Mesenchymal stem cell (in vitro differentiated cells and primary cell): ENCODE data around the gene IFNE.

Source experiments
- DNase-seq: peaks from one replicate; pipeline ENCODE4 v3.0.0-alpha.2; 2013
- H2AFZ ChIP-seq: one replicate; pipeline ENCODE4 v1.6.1; 2013; ENCODE audit warnings: low read depth, mild to moderate bottlenecking, control low read depth, inconsistent platforms, low read length, moderate library complexity
- H2AK5ac ChIP-seq: 2 replicates; pipeline ENCODE4 v1.6.1; 2013; ENCODE audit warnings: low read length, moderate library complexity, mild to moderate bottlenecking, inconsistent platforms; ENCODE audit not compliant: severe bottlenecking
- H2BK120ac ChIP-seq: one replicate; pipeline ENCODE4 v1.6.1; 2013; ENCODE audit warnings: low read depth, mild to moderate bottlenecking, inconsistent platforms, low read length, moderate library complexity
- H2BK12ac ChIP-seq, 2 experiments: one replicate each; pipeline ENCODE4 v1.6.1; 2013; ENCODE audit warnings: inconsistent platforms in 2 of 2, low read length in 2 of 2, mild to moderate bottlenecking in 2 of 2, moderate library complexity in 2 of 2, control low read depth in 1 of 2
- H2BK15ac ChIP-seq: one replicate; pipeline ENCODE4 v1.6.1; 2013; ENCODE audit warnings: mild to moderate bottlenecking, low read depth, inconsistent platforms; ENCODE audit not compliant: poor library complexity, severe bottlenecking
- H2BK5ac ChIP-seq: 2 replicates; pipeline ENCODE4 v1.6.1; 2013; ENCODE audit warnings: low read depth, mild to moderate bottlenecking, low read length, control low read depth, inconsistent platforms; ENCODE audit not compliant: poor library complexity, severe bottlenecking
- H3K14ac ChIP-seq, 2 experiments: one replicate each; pipeline ENCODE4 v1.6.1; 2013; ENCODE audit warnings: inconsistent platforms in 2 of 2, low read length in 2 of 2, control low read depth in 1 of 2, mild to moderate bottlenecking in 1 of 2, moderate library complexity in 1 of 2
- H3K18ac ChIP-seq, 2 experiments: one replicate each; pipeline ENCODE4 v1.6.1; 2013; ENCODE audit warnings: inconsistent platforms in 2 of 2, low read length in 2 of 2, control low read depth in 1 of 2, low read depth in 1 of 2, mild to moderate bottlenecking in 1 of 2
- H3K23ac ChIP-seq, 2 experiments: one replicate each; pipeline ENCODE4 v1.6.1; 2013; ENCODE audit warnings: inconsistent platforms in 2 of 2, low read length in 2 of 2, mild to moderate bottlenecking in 2 of 2, moderate library complexity in 2 of 2, control low read depth in 1 of 2
- H3K27ac ChIP-seq: 2 replicates; pipeline ENCODE4 v1.5.1; 2013; ENCODE audit warnings: mild to moderate bottlenecking, moderate library complexity, low read length, control low read depth, inconsistent platforms; ENCODE audit not compliant: poor library complexity, severe bottlenecking
- H3K27me3 ChIP-seq, 2 experiments: 2 replicates each; pipeline versions ENCODE4 v1.6.1 to v1.7.0; 2013; ENCODE audit warnings: low read length in 2 of 2, mild to moderate bottlenecking in 2 of 2, moderate library complexity in 2 of 2, control low read depth in 1 of 2, inconsistent platforms in 1 of 2; ENCODE audit not compliant: control insufficient read depth in 1 of 2, insufficient read depth in 1 of 2
- H3K36me3 ChIP-seq, 2 experiments: 2 replicates each; pipeline versions ENCODE4 v1.6.1 to v1.7.0; 2013; ENCODE audit warnings: low read length in 2 of 2, control low read depth in 1 of 2, inconsistent platforms in 1 of 2, low read depth in 1 of 2, mild to moderate bottlenecking in 1 of 2; ENCODE audit not compliant: insufficient read depth in 2 of 2, control insufficient read depth in 1 of 2
- H3K4ac ChIP-seq, 2 experiments: one replicate each; pipeline ENCODE4 v1.6.1; 2013; ENCODE audit warnings: inconsistent platforms in 2 of 2, low read length in 2 of 2, mild to moderate bottlenecking in 2 of 2, moderate library complexity in 2 of 2, control low read depth in 1 of 2, low read depth in 1 of 2
- H3K4me1 ChIP-seq: 2 replicates; pipeline ENCODE4 v1.6.1; 2013; ENCODE audit warnings: low read depth, low read length, control low read depth; ENCODE audit not compliant: control insufficient read depth, insufficient read depth
- H3K4me2 ChIP-seq: 2 replicates; pipeline ENCODE4 v1.6.1; 2013; ENCODE audit warnings: low read length, mild to moderate bottlenecking, inconsistent platforms; ENCODE audit not compliant: poor library complexity, severe bottlenecking
- H3K4me3 ChIP-seq, 2 experiments: 2 replicates each; pipeline versions ENCODE4 v1.5.1 to v1.7.0; 2013; ENCODE audit warnings: low read length in 2 of 2, mild to moderate bottlenecking in 2 of 2, control low read depth in 1 of 2, low read depth in 1 of 2; ENCODE audit not compliant: insufficient read depth in 1 of 2
- H3K79me1 ChIP-seq: replicated peaks from 2 replicates; pipeline ENCODE4 v1.6.1; 2013; ENCODE audit warnings: mild to moderate bottlenecking, control low read depth, low read length, inconsistent platforms; ENCODE audit not compliant: poor library complexity, severe bottlenecking
- H3K9ac ChIP-seq: 2 replicates; pipeline ENCODE4 v1.7.0; 2013; ENCODE audit warnings: mild to moderate bottlenecking, low read length, moderate library complexity
- H3K9me3 ChIP-seq: 2 replicates; pipeline ENCODE4 v1.7.0; 2013; ENCODE audit warnings: mild to moderate bottlenecking, low read length; ENCODE audit not compliant: control insufficient read depth
- H4K8ac ChIP-seq: one replicate; pipeline ENCODE4 v1.6.1; 2013; ENCODE audit warnings: inconsistent platforms, mild to moderate bottlenecking, low read length, moderate library complexity
- H4K91ac ChIP-seq: one replicate; pipeline ENCODE4 v1.6.1; 2013; ENCODE audit warnings: mild to moderate bottlenecking, low read length, inconsistent platforms
- WGBS: methylation state at CpG from one replicate; pipeline ENCODE4 v1.1.7; 2013; ENCODE audit warnings: mixed read lengths; 5-methylcytosine and 5-hydroxymethylcytosine counted together

IFNE gene

DNA sequence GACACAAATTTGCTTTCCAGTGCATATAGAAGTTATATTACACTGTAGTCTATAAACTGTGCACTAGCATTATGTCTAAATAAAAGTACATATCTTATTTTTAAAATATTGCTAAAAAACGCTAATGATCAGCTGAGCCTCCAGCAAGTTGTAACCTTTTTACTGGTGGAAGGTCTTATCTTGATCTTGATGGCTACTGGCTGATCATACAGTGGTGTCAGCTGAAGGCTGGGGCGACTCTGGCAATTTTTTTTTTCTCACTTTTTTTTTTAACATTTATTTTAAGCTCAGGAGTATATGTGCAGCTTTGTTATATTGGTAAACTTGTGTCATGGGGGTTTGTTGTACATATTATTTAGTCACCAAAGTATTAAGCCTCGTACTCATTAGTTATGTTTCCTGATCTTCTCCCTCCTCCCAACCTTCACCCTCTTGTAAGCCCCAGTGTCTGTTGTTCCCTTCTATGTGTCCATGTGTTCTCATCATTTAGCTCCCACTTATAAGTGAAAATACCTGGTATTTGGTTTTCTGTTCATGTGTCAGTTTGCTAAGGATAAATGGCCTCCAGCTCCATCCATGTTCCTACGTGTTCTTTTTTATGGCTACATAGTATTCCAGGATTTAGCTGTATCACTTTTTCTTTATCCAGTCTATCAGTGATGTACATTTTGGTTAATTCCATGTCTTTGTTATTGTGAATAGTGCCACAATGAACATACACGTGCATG lies 38.6 kb upstream of the IFNE start:
- H2BK5ac ChIP-seq = no peak overlapping the region
- no peak overlapping the region for H2BK15ac ChIP-seq
- no peak overlapping the region for H2BK120ac ChIP-seq
- no peak overlapping the region for H3K27ac ChIP-seq
- no peak for DNase-seq
- WGBS = 100% methylated on average over 1 of the region's 5 CpGs
- no peak overlapping the region for H3K9ac ChIP-seq
- H3K36me3 ChIP-seq = peaks cover 0 to 18% of the 10 kb centered on the region in 2 experiments
- H2AK5ac ChIP-seq = no peak overlapping the region
- H3K4me1 ChIP-seq = no peaks in the 10 kb centered on the region
- no peak overlapping the region for H4K91ac ChIP-seq
- no peak overlapping the region for H3K4me2 ChIP-seq
- H3K79me1 ChIP-seq = peaks cover 19% of the 10 kb centered on the region
- H3K4me3 ChIP-seq = no peak overlapping the region
- H3K27me3 ChIP-seq = no peaks in the 10 kb centered on the region
- no peak overlapping the region for H3K14ac ChIP-seq
- no peak overlapping the region for H3K18ac ChIP-seq
- no peak overlapping the region for H2BK12ac ChIP-seq
- no peaks in the 10 kb centered on the region for H3K9me3 ChIP-seq
- H3K23ac ChIP-seq = no peak overlapping the region
- H4K8ac ChIP-seq = no peak overlapping the region
- H2AFZ ChIP-seq = no peak overlapping the region
- no peak overlapping the region for H3K4ac ChIP-seq

DNA sequence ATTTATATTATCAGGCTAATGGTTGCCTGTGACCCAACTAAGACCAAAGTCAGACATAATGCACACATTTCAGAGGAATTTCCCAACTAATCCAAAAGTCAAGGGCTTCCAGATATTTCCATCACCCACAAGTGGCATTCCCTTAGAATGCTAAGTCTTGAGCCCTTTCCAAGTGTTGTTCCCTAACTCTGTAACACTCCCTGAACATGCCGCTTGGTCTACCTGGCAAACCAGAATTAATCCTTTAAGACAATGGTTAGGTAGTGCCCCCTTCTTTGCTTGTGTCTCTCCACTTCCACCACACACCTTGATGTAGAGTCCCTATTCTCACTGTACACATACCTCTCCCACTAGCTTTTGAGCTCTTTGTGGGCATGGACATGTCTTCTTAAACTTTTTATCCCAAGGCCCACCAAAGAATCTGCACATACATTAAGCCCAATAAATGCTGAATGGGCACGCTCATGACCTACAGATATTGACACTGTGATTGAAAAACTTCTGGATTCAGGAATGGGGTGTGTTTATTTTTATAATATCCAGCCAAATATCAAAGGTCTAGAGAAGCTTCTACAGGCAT lies 37.8 kb upstream of the IFNE start:
- 100% methylated on average over 1 of the region's 2 CpGs for WGBS
- Histone ChIP-seq H3K36me3 (peaks cover 0 to 15% of the 10 kb centered on the region in 2 experiments), H3K9ac (no peak overlapping the region), H3K4ac (no peak overlapping the region), H3K79me1 (peaks cover 19% of the 10 kb centered on the region), H3K18ac (no peak overlapping the region), H3K23ac (no peak overlapping the region), H2BK15ac (no peak overlapping the region), H4K91ac (no peak overlapping the region), H2BK5ac (no peak overlapping the region), H2BK120ac (no peak overlapping the region), H3K27me3 (no peaks in the 10 kb centered on the region), H2AFZ (no peak overlapping the region), H2AK5ac (no peak overlapping the region), H3K27ac (no peak overlapping the region), H3K14ac (no peak overlapping the region), H3K4me2 (no peak overlapping the region), H3K4me1 (no peaks in the 10 kb centered on the region), H4K8ac (no peak overlapping the region), H2BK12ac (no peak overlapping the region), H3K4me3 (no peak overlapping the region), H3K9me3 (no peaks in the 10 kb centered on the region)
- DNase-seq = no peak

DNA sequence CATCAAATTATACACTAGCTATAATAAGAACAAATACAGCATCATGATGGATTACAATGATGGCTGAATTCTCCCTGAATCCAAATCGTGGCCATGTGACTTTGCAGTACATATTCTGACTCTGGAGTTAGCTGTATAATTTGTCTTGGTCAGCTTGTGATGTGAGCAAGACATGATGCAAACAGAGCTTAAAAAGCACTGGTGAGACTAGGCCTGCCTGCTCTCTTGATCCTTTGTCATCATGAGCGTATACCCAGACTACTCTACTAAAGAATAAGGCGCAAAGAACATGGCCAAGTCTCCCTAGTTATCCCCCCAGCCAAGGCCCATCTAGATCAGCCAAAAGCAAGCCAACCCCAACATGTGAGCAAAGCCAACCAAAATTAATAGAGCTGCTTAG lies 34.7 kb upstream of the IFNE start:
- H3K4me3 ChIP-seq = no peak overlapping the region
- no peak overlapping the region for H2BK5ac ChIP-seq
- no peak overlapping the region for H2AK5ac ChIP-seq
- no peak overlapping the region for H2BK15ac ChIP-seq
- no peak overlapping the region for H3K9ac ChIP-seq
- no peaks in the 10 kb centered on the region for H3K27me3 ChIP-seq
- H3K23ac ChIP-seq = no peak overlapping the region
- no peak overlapping the region for H2BK120ac ChIP-seq
- H3K79me1 ChIP-seq = peaks cover 21% of the 10 kb centered on the region
- WGBS = 86% methylated on average over 3 of the region's 3 CpGs
- H2AFZ ChIP-seq = no peak overlapping the region
- no peak overlapping the region for H3K27ac ChIP-seq
- H4K8ac ChIP-seq = no peak overlapping the region
- H3K14ac ChIP-seq = no peak overlapping the region
- H4K91ac ChIP-seq = no peak overlapping the region
- no peak overlapping the region for H3K4me2 ChIP-seq
- no peaks in the 10 kb centered on the region for H3K4me1 ChIP-seq
- no peak overlapping the region for H2BK12ac ChIP-seq
- no peak overlapping the region for H3K4ac ChIP-seq
- H3K9me3 ChIP-seq = no peaks in the 10 kb centered on the region
- DNase-seq = no peak
- H3K18ac ChIP-seq = no peak overlapping the region
- peaks cover 1 to 20% of the 10 kb centered on the region in 2 experiments for H3K36me3 ChIP-seq

DNA sequence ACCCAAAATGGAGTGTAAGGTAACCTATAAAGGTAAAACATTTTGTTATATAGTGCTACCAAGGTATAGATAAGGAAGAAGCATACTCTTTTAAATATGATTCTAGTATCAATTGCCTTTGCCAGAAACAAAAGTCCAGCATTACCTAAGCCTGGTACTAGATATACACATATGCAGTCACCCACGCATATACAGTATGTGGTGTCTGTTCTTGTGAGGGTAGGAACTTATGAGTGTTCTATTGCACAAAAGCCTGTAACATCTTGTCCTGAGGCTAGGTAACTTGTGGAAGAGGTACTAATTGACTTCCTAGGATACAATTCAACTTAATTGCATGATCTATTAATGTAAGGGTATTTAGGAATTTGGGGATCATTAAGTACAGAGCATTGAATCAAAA lies 31.3 kb upstream of the IFNE start:
- Histone ChIP-seq H3K18ac (no peak overlapping the region), H2AK5ac (no peak overlapping the region), H3K23ac (no peak overlapping the region), H3K4me3 (no peak overlapping the region), H3K4me1 (no peaks in the 10 kb centered on the region), H3K79me1 (peaks cover 18% of the 10 kb centered on the region), H4K8ac (no peak overlapping the region), H3K27ac (no peak overlapping the region), H3K4me2 (no peak overlapping the region), H3K14ac (no peak overlapping the region), H3K9me3 (no peaks in the 10 kb centered on the region), H2BK120ac (no peak overlapping the region), H2BK12ac (no peak overlapping the region), H2AFZ (no peak overlapping the region), H3K36me3 (peaks cover 2 to 16% of the 10 kb centered on the region in 2 experiments), H3K9ac (no peak overlapping the region), H3K4ac (no peak overlapping the region), H2BK5ac (no peak overlapping the region), H3K27me3 (no peaks in the 10 kb centered on the region), H2BK15ac (no peak overlapping the region), H4K91ac (no peak overlapping the region)
- no peak for DNase-seq
- no CpG with 5 or more reads among the region's 1 CpG for WGBS
